HG02623 (cell line): ENCODE results near the gene NUDT14.
A peak's percentile ranks its signal among the peaks of the same experiment; 100 is the strongest.

Experiments
- ATAC-seq: cut with Tn5 transposase; IDR thresholded peaks from one replicate; pipeline ENCODE4 v1.9.1; 2021; ENCODE audit warnings: moderate library complexity; ENCODE audit not compliant: unreplicated experiment

Gene NUDT14

DNA sequence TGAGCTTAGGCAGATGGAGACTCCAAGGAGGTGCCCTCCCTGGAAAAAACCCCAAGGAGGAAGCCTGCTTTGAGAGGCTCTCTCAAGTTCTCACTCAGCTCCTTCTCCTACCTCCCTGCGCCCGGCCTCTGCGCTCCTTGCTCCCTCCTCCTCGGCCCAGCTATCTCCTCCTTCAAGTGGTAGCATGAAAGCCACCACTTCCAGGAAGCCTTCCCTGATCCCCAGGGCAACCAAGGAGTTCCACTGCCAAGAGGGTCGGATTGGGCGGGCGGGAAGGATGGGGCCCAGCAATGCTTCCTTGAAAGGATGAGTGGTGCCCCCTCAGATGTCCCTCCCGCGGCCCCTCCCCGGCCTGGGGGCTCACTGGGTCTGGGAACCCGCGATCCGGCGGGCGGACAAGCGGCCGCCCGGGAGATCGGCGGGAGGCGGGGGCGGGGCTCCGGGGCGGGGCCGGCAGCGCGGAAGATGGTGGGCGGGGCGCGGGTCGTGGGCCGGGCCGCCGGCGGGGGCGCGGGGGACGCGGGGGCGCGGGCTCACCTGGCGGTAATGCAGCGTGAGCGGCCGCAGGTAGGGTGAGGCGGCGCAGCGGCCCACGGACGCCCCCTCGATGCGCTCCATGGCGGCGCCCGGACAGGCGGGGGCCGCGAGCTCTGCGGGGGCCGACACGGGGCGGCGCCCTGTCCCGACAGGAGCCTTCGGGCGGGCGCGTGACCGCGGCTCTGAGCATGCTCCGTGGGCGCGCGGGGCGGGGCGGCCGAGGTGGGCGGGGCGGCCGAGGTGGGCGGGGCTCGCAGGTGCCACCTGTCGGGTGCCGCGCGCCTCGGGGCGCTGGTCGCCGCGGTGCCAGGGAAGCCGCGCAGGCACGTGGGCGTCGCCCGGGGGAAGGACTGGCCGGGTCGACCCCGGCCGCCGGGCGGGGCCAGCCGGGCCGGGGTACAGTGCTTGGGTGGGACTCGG, at the start of gene NUDT14:
TSS of gene NUDT14 (minus strand) at position 721 of the 957 bp plus-strand sequence. CDS start at position 618, 103 bp downstream.
- peak; percentile 56 for ATAC-seq

DNA sequence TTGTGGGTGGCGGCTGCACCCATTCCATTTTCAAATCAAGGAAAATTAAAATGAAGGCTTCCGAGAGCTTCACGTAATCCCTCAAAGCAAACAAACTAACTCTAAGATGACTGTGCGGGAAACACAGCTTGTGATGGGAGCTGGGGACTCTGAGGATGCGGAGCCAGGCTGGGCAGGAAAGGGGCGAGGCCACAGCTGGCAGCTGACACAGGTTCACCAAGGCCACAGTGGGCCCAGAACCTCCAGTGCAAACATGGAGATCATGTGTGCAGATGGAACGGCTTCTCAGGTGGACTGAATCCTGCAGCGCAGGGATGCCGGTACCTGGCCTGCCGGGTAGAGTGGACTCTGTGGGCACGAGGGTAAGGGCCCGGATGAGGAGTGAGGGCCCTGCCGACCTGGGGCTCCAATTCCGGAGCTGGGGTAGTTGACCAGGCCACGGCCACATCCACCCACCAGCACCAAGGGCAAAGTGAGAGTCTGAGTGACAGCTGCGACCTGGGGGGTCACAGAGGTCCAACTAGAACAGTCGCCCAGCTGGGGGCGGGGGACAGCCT, 48.1 kb upstream of the NUDT14 start:
- ATAC-seq, result no peak

- no peak for ATAC-seq
These were observed 47.5 kb upstream of the NUDT14 start for GRCh38 chr14:105228562-105228961.

DNA sequence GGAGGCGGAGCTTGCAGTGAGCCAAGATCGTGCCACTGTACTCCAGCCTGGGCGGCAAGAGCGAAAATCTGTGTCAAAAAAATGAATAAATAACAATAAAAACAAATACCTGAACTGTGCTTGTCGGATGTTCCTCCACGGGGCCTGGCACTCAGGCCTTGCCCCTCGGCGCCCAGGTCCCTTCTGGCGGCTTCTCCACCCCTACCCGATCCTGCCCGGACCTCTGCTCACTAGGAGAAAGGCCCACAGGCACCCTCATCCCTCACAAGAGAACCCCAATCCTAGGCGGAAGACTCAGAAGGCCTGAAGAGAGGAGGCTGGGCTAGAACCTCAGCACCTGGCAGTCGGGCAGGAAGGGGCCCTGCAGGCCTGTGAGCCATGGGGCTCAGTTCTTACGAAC, 46.2 kb upstream of the NUDT14 start:
- no peak for ATAC-seq

- ATAC-seq, result no peak
These were observed 45.1 kb upstream of the NUDT14 start for GRCh38 chr14:105226198-105226597.

GRCh38 chr14:105224845-105225570, 43.9 kb upstream of the NUDT14 start:
- no peak for ATAC-seq

GRCh38 chr14:105223770-105224544, 42.8 kb upstream of the NUDT14 start:
- ATAC-seq, result no peak

DNA sequence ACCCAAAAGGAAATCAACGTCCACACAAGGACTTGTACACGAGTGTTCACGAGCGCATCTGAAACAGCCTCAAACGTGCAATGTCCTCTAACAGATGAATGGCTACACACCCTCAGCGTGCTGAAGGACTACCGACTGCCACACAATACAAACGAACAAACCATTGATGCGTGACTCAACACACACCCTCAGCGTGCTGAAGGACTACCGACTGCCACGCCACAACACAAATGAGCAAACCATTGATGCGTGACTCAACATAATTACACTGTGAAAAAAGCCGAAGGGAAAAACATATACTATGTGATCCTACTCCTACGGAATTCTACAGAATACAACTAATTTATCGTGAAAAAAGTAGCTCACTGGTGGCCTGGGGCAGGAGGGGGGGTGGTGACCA, 42.1 kb upstream of the NUDT14 start:
- no peak for ATAC-seq

GRCh38 chr14:105221598-105222178, 40.6 kb upstream of the NUDT14 start:
- no peak for ATAC-seq

DNA sequence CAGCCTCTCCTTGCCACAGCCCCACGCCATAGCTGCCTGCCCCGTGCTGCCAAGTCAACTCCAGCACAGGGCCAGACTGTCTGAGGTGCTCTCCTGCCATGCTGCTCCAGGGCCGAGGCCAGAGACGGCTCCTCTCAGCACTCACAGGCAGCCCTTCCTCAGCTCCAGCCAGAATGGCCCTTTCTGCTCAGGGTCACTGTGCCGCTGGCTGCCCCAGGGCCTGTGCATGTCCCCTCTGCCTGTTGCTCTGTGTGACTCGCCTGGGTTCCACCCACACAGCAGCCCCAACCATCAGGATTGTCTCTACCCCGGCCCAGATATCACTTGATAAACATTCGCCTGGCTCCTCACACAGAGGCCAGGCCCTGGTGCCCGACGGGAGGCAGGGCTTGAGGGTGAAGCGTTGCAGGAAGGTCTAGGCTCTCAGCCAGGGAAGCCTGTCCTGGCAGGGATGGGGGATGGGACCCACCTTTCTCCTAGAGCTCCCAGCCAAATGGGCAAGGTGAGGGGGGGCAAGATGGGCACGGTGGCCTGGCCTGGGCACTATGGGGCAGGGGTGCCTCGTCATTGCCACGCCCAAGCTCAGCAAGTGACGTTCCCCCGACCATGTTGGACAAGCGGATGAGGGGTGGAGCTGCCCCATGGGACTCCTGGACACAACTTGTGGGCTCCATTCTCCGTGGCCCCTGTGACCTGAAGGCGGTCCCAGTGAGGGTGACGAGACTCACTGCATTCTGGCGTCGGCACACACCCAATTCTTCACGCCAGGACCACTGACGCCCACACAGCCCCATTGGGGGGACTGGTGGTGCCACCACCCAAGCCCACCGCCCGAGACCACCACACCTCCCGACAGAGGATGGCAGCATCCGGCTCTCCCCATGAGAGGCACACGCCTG, 39.8 kb upstream of the NUDT14 start:
- no peak for ATAC-seq

- ATAC-seq, result no peak
These were observed 38.6 kb upstream of the NUDT14 start for GRCh38 chr14:105219753-105220152.

DNA sequence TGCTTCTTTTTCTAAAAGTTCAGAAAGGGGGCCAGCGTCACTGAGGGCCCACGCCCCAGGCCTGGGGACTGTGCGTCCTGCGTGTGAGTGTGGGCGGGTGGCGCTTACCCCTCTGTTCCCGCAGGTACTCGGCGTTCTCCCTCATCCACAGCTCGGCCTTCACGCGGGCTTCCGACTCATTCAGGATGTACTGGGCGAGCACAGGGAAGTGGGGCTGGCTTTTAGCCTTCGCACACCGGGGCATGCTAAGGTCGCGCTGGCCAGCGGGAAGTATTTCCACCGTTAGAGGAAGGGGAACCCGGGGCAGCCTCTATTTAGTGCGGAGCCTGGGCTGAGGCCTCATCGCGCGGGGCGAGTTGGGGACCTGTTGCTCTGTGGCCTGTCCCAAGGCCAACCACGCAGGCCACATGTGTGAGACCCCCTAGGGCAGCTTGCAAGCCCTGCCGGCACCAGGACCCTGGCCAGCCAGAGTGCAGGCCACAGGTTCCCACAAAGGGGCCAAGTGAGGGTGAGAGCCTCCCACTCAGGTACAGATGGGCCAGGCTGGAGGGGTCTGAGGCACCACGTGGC, 38.0 kb upstream of the NUDT14 start:
- ATAC-seq, result no peak

- ATAC-seq, result no peak
These were observed 37.5 kb upstream of the NUDT14 start for GRCh38 chr14:105218611-105219010.

- no peak for ATAC-seq
These were observed 36.7 kb upstream of the NUDT14 start for GRCh38 chr14:105217774-105218173.

- ATAC-seq, result no peak
These were observed 35.6 kb upstream of the NUDT14 start for GRCh38 chr14:105216490-105217247.

DNA sequence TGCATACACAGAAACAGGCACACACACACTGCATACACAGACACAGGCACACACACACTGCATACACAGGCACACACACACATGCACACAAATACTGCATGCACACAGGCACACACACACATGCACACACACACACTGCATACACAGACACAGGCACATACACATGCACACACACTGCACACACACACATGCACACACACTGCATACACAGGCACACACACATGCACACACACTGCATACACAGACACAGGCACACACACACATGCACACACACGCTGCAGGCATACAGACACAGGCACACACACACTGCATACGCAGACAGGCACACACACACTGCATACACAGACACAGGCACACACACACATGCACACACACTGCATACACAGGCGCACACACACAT, 34.5 kb upstream of the NUDT14 start:
- ATAC-seq, result no peak

- ATAC-seq, result no peak
These were observed 33.3 kb upstream of the NUDT14 start for GRCh38 chr14:105214324-105214915.

DNA sequence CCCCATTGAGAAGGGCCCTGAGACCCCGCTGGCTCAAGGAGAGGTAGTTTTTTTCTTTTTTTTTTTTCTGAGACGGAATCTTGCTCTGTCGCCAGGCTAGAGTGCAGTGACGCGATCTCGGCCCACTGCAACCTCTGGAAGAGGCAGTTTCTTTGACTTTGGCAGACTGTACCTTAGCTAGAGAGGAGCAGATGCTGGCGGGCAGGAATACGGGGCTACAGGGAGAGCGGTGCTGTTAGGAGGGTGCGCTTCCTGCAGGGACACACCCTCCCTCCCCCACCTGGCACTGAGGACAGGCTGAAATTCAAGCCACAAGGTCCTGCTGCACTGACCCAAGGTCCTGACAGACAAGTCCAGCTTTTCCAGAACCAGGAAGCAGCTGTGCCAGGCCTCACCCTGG, 32.2 kb upstream of the NUDT14 start:
- ATAC-seq, result no peak
